ENCODE measurements around the gene RUNX2.

DNA sequence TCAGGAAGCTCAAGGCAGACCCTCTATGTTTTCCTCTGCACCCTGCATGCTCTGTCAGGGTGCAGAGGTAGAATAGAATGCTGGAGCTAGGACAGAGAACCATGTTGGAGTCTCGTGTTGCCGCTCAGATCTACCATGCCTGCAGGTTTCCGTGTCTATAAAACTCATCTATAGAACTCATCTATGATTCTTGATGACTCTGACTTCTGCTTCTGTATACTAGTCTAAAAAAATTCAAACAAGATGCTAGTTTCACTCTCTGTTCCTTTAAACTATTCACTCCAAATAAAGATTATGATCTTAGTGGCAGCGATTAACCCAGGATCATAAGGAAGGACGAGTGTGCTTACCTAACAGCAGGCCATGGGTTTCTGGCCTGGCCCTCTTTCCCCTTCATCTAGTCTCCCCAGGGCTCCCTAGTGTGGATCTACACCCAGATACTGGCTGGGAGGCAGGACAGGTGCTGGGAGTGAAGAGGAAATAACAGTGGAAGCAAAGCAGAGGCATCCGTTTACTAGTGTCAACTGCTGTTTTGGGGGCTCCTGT, 212.3 kb downstream of the RUNX2 start:
- no peak for TF ChIP-seq ZNF76 (tag by site-specific recombination; IDR thresholded peaks at IDR 0.05; ENCODE audit: borderline replicate concordance, low read depth)
- TF ChIP-seq ZNF776 (tag by site-specific recombination; IDR thresholded peaks at IDR 0.05; ENCODE audit: borderline replicate concordance): no peak
- no peak for TF ChIP-seq HOXD13 (CRISPR knock-in tag; IDR thresholded peaks at IDR 0.05; ENCODE audit: borderline replicate concordance)
- TF ChIP-seq, protein P1, sequence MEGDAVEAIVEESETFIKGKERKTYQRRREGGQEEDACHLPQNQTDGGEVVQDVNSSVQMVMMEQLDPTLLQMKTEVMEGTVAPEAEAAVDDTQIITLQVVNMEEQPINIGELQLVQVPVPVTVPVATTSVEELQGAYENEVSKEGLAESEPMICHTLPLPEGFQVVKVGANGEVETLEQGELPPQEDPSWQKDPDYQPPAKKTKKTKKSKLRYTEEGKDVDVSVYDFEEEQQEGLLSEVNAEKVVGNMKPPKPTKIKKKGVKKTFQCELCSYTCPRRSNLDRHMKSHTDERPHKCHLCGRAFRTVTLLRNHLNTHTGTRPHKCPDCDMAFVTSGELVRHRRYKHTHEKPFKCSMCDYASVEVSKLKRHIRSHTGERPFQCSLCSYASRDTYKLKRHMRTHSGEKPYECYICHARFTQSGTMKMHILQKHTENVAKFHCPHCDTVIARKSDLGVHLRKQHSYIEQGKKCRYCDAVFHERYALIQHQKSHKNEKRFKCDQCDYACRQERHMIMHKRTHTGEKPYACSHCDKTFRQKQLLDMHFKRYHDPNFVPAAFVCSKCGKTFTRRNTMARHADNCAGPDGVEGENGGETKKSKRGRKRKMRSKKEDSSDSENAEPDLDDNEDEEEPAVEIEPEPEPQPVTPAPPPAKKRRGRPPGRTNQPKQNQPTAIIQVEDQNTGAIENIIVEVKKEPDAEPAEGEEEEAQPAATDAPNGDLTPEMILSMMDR (tag by site-specific recombination; IDR thresholded peaks at IDR 0.05): no peak
- no peak for TF ChIP-seq ZNF660 (tag by site-specific recombination; IDR thresholded peaks at IDR 0.05)
- TF ChIP-seq, protein P2, sequence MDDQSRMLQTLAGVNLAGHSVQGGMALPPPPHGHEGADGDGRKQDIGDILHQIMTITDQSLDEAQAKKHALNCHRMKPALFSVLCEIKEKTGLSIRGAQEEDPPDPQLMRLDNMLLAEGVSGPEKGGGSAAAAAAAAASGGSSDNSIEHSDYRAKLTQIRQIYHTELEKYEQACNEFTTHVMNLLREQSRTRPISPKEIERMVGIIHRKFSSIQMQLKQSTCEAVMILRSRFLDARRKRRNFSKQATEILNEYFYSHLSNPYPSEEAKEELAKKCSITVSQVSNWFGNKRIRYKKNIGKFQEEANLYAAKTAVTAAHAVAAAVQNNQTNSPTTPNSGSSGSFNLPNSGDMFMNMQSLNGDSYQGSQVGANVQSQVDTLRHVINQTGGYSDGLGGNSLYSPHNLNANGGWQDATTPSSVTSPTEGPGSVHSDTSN (CRISPR knock-in tag; IDR thresholded peaks at IDR 0.05): no peak
- no peak for TF ChIP-seq ZNF707 (tag by site-specific recombination; IDR thresholded peaks at IDR 0.05)
- no peak for TF ChIP-seq ZNF510 (tag by site-specific recombination; IDR thresholded peaks at IDR 0.05; ENCODE audit: insufficient replicate concordance)
- no peak for TF ChIP-seq ZNF610 (tag by site-specific recombination; IDR thresholded peaks at IDR 0.05; ENCODE audit: borderline replicate concordance)
- no peak for TF ChIP-seq TCF7L2 (IDR thresholded peaks at IDR 0.05; ENCODE audit: borderline replicate concordance, low read depth, low read length)
- TF ChIP-seq, protein P3, sequence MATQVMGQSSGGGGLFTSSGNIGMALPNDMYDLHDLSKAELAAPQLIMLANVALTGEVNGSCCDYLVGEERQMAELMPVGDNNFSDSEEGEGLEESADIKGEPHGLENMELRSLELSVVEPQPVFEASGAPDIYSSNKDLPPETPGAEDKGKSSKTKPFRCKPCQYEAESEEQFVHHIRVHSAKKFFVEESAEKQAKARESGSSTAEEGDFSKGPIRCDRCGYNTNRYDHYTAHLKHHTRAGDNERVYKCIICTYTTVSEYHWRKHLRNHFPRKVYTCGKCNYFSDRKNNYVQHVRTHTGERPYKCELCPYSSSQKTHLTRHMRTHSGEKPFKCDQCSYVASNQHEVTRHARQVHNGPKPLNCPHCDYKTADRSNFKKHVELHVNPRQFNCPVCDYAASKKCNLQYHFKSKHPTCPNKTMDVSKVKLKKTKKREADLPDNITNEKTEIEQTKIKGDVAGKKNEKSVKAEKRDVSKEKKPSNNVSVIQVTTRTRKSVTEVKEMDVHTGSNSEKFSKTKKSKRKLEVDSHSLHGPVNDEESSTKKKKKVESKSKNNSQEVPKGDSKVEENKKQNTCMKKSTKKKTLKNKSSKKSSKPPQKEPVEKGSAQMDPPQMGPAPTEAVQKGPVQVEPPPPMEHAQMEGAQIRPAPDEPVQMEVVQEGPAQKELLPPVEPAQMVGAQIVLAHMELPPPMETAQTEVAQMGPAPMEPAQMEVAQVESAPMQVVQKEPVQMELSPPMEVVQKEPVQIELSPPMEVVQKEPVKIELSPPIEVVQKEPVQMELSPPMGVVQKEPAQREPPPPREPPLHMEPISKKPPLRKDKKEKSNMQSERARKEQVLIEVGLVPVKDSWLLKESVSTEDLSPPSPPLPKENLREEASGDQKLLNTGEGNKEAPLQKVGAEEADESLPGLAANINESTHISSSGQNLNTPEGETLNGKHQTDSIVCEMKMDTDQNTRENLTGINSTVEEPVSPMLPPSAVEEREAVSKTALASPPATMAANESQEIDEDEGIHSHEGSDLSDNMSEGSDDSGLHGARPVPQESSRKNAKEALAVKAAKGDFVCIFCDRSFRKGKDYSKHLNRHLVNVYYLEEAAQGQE (tag by site-specific recombination; IDR thresholded peaks at IDR 0.05): no peak
- TF ChIP-seq, protein P4, sequence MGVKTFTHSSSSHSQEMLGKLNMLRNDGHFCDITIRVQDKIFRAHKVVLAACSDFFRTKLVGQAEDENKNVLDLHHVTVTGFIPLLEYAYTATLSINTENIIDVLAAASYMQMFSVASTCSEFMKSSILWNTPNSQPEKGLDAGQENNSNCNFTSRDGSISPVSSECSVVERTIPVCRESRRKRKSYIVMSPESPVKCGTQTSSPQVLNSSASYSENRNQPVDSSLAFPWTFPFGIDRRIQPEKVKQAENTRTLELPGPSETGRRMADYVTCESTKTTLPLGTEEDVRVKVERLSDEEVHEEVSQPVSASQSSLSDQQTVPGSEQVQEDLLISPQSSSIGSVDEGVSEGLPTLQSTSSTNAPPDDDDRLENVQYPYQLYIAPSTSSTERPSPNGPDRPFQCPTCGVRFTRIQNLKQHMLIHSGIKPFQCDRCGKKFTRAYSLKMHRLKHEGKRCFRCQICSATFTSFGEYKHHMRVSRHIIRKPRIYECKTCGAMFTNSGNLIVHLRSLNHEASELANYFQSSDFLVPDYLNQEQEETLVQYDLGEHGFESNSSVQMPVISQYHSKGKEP (tag by site-specific recombination; IDR thresholded peaks at IDR 0.05): no peak
- TF ChIP-seq ZNF140 (tag by site-specific recombination; IDR thresholded peaks at IDR 0.05): no peak
